Measurements from ENCODE around the gene NDFIP1. TPM values are rescaled to one million over a fixed set of nuclear protein-coding genes. Genes with fewer than 3 reads are reported as not detected.
A peak's percentile ranks its signal among the peaks of the same experiment; 100 is the strongest.

The NDFIP1 gene
- total and polyA plus RNA-seq, 2 of the 13 experiments (the other 11 are each of a cell fraction or from before 2014, with no cell fraction given) = 12.4 to 15.7 TPM

DNA sequence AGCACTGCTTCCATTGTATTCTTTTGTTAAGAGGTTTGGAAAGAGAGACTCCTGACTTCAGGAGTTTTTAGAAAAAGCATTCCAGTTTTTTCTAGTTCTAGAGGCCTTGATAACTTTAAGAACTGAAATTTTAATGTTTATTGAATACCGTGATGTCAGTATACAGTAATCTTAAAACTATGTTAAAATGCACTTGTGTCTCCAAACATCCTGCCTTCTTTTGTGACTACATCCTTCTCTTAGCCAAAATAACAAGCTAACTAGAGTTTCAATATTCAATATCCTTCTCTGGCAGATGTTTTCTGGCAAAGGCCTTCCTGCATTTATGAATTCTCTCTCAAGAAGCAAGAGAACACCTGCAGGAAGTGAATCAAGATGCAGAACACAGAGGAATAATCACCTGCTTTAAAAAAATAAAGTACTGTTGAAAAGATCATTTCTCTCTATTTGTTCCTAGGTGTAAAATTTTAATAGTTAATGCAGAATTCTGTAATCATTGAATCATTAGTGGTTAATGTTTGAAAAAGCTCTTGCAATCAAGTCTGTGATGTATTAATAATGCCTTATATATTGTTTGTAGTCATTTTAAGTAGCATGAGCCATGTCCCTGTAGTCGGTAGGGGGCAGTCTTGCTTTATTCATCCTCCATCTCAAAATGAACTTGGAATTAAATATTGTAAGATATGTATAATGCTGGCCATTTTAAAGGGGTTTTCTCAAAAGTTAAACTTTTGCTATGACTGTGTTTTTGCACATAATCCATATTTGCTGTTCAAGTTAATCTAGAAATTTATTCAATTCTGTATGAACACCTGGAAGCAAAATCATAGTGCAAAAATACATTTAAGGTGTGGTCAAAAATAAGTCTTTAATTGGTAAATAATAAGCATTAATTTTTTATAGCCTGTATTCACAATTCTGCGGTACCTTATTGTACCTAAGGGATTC lies 43.1 kb downstream of the NDFIP1 start (continued):
- no peak for TF ChIP-seq MXD1 (CRISPR knock-in tag; IDR thresholded peaks at IDR 0.05)
- no peak for TF ChIP-seq PLRG1 (conservative IDR thresholded peaks at IDR 0.05)
- no peak for TF ChIP-seq CREB3 (CRISPR knock-in tag; IDR thresholded peaks at IDR 0.05)
- TF ChIP-seq, protein P1, sequence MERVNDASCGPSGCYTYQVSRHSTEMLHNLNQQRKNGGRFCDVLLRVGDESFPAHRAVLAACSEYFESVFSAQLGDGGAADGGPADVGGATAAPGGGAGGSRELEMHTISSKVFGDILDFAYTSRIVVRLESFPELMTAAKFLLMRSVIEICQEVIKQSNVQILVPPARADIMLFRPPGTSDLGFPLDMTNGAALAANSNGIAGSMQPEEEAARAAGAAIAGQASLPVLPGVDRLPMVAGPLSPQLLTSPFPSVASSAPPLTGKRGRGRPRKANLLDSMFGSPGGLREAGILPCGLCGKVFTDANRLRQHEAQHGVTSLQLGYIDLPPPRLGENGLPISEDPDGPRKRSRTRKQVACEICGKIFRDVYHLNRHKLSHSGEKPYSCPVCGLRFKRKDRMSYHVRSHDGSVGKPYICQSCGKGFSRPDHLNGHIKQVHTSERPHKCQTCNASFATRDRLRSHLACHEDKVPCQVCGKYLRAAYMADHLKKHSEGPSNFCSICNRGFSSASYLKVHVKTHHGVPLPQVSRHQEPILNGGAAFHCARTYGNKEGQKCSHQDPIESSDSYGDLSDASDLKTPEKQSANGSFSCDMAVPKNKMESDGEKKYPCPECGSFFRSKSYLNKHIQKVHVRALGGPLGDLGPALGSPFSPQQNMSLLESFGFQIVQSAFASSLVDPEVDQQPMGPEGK (CRISPR knock-in tag; IDR thresholded peaks at IDR 0.05) = no peak
- no peak for TF ChIP-seq ZNF44 (CRISPR knock-in tag; IDR thresholded peaks at IDR 0.05)
- TF ChIP-seq MBD4 (IDR thresholded peaks at IDR 0.05; ENCODE audit: borderline replicate concordance, low read length) = no peak
- TF ChIP-seq CTCF (CRISPR knock-in tag; IDR thresholded peaks at IDR 0.05) = peak; percentile 75
- TF ChIP-seq, protein P2, sequence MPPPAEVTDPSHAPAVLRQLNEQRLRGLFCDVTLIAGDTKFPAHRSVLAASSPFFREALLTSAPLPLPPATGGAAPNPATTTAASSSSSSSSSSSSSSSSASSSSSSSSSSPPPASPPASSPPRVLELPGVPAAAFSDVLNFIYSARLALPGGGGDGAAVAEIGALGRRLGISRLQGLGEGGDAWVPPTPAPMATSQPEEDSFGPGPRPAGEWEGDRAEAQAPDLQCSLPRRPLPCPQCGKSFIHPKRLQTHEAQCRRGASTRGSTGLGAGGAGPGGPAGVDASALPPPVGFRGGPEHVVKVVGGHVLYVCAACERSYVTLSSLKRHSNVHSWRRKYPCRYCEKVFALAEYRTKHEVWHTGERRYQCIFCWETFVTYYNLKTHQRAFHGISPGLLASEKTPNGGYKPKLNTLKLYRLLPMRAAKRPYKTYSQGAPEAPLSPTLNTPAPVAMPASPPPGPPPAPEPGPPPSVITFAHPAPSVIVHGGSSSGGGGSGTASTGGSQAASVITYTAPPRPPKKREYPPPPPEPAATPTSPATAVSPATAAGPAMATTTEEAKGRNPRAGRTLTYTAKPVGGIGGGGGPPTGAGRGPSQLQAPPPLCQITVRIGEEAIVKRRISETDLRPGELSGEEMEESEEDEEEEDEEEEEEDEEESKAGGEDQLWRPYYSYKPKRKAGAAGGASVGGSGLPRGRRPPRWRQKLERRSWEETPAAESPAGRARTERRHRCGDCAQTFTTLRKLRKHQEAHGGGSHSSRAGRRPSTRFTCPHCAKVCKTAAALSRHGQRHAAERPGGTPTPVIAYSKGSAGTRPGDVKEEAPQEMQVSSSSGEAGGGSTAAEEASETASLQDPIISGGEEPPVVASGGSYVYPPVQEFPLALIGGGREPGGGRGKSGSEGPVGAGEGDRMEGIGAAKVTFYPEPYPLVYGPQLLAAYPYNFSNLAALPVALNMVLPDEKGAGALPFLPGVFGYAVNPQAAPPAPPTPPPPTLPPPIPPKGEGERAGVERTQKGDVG (CRISPR knock-in tag; IDR thresholded peaks at IDR 0.05; ENCODE audit: borderline replicate concordance) = no peak
- TF ChIP-seq ZNF10 (CRISPR knock-in tag; IDR thresholded peaks at IDR 0.05; ENCODE audit: borderline replicate concordance, low read depth) = no peak
- TF ChIP-seq FOXP1 (IDR thresholded peaks at IDR 0.05) = no peak
- TF ChIP-seq FOXP1 (CRISPR knock-in tag; IDR thresholded peaks at IDR 0.05) = no peak
- no peak for TF ChIP-seq ZNF737 (CRISPR knock-in tag; IDR thresholded peaks at IDR 0.05; ENCODE audit: borderline replicate concordance)
- no peak for TF ChIP-seq CREBL2 (CRISPR knock-in tag; IDR thresholded peaks at IDR 0.05; ENCODE audit: borderline replicate concordance)
- TF ChIP-seq ELF4 (CRISPR knock-in tag; IDR thresholded peaks at IDR 0.05; ENCODE audit: borderline replicate concordance) = no peak
- no peak for TF ChIP-seq HBP1 (CRISPR knock-in tag; IDR thresholded peaks at IDR 0.05; ENCODE audit: low read depth)
- TF ChIP-seq ZNF777 (CRISPR knock-in tag; IDR thresholded peaks at IDR 0.05) = no peak
- TF ChIP-seq PCBP1 (IDR thresholded peaks at IDR 0.05; ENCODE audit: borderline replicate concordance, low read depth, low read length) = no peak
- no peak for TF ChIP-seq ATF3 (CRISPR knock-in tag; IDR thresholded peaks at IDR 0.05)
